ENCODE results near the gene ZNF664.

Gene ZNF664

DNA sequence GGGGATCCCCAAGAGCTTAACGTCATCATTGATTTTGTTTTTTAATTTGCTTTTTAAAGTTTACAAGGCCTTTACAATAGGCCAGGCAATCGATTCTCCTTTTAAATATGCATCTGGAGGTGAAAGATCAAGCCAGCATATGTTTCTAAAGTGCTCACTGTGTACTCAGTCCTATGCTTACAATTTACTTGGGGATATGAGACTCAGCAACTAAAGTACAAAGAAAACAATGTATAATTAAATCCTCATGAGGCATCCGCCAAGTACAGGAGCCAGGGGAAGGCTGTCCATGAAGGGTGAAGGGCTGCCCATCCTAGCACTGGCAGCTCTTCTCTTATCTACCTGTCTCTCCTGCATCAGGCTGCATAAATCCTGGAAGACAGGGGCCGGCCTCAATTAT is 12.2 kb upstream of the ZNF664 start:
- DNase-seq: no peak

DNA sequence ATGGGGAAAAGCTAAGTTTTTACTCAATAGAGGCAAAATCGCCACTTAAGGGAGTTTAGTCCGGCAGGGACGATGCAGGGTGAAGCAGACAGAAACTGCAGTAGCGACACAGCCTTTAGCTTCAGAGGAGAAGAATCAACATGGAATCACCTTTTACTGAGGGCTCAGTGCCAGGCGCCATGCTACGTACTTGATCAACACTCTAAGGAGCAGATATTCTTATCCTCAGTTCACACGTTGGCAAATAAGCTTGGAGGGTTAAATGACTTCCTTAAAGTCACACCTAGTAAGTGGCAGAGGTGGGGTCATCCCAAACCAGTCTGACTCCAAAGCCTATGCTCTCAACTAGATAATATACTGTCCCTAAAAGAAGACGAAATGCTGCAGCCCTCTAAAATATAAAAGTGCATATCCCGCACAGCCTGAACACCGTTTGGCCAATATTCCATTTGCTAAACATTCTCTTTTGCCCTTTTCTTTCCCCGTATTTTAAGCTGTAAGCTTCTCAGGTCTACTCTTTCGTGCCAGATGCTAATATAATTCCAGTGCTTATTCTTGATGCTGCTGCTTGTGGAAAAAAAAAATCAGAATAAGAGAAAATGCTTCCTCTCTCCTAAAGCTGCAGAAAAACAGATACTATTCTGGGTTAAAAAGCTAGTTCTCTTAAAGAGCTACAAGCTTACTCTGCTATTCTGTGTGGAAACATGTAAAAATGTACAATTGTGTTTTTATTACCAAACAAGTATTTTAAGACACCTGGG is 11.2 kb upstream of the ZNF664 start:
- DNase-seq: no peak

DNA sequence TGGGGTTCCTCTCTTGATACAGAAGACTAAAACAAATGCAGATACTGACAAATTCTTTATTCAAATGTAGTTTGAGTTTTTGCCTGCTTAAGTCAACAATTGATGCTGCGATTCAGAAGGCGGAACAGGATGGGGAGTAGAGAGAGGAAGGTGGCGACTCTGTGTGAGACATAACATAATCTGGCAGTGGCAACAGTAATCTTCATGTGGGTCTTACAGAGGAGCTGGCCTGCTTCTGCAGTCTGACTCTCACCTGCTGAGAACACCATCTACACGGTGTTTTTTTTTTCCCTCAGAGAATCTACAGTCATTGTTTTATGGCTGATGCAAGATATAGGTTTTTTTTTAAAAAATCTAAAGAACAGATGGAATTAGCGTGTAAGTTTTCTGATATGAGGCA is 10.5 kb upstream of the ZNF664 start:
- DNase-seq: no peak

DNA sequence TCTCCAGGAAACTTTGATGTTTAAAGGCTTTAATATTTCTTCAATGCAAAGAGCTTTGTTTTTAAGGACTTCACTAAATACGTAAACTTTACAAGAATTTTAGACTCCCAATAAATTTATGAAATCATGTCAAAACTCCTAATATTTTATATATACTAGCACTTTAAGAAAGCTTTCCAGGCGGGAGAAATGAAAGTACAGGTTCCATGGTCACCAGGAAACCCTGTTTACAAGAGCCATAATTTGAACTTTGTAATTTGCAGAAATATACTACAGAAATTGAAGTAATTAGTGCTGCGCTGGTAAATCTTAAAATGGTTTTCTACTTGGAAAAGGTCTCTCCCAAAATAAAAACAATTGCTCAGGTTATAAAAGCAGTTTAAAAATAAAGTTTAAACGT is 9.2 kb upstream of the ZNF664 start:
- DNase-seq: no peak

DNA sequence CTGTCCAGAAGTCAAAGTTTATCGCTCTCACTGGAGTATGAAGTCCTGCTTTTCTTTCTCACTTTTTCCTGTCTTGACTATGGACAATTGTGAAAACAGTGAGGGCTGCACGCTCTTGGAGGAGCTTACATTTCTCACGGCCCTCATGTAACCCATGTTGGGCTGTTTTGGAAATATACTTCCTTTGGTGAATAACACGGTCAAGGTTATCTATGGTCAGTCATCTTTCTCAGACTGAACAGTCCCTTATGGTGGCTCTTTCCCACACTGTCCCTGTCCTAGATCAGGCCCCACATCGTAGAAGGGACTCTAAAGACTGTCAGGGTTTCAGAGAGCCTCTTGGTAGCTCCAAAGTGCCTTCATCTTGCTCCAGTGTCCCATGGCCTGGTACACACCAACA is 7.6 kb upstream of the ZNF664 start:
- DNase-seq: no peak

DNA sequence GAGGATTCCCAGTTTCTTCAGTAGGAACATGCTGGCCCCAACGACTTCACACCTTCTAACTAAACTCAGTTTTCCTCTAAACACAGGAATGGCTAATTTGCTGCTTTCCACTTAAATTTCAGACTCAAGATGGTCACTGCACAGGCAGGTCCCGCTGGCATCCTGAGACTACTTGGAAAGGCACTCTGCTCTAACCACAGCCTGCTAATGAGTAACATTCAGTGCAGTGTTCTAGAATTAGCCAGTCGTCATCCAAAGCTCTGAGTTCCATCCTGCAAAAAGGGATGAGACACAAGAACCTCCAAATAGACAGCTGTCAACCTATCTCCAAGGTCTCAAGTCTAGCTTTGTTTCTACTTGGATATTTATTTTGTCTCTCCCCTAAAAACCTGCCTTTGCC is 6.4 kb upstream of the ZNF664 start:
- DNase-seq: no peak

DNA sequence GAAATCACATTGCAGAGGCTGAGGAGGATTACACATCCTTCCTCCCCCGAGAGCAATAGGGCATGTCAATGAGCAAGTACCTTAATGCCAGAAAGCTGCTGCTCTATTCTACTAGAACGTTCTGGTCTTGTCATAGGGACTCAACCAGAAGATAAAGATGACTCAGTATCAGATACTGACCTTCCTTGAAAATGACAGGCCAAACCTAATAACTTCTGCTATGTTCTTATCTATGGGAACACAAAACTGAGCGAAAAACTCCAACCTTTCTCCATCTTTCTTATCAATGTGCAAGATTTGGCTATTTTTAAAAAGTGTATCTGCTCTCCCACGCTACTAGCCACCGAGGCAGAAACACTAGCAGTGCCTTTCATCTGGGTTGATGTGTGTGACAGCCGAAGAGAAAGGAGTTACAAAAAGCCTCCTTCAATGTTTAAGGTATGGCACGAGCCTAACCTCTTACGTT is 5.9 kb upstream of the ZNF664 start:
- DNase-seq: no peak

DNA sequence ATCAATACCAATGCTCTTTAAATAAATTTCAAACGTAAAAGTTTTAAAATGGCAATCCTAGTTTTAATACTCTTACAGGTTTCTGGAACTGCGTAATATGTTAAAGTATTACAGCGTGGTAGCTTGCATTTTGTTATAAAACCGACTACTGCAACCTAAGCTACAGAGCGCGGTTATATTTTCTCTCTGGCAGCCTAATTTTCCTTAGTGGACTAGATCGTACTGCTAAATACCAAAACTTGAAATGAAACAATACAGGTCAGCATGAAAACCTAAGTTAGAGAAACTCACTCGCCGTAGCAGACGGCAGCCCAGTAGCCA is 1.6 kb upstream of the ZNF664 start:
- no peak for DNase-seq

DNA sequence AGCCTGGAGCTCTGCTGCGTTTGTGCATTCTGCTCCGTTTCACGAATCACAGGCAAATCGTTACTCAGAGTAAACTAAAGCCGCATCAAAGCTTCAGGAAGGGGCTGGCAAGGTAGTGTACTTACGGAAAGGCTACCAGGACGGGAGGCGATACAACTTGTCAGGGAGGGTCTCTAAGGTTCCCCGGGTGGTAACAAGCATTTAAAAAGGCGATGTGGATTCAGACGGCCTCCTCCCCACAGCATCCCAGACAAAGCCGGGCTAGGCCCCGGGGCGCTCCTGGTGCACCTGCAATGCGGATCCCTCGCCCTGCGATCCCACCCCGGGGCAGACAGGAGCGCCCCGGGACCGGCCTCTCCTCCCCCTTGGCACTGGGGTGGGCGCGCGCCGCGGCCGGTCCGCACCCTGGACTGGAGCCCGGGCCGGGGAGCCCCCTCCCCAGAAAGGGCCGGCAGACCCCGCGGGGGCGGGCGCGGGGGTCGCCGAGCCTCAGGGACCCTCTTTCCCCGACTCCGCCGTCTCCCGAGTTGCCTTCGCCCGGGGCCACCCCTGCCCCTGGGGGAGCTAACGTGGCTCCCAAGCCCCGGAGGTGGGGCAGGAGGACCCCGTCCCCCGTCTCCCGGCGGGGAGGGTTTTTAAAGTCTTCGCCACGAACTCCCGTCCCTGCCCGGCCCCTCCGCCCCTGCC is 1.1 kb upstream of the ZNF664 start:
- DNase-seq: peak; percentile 74

DNA sequence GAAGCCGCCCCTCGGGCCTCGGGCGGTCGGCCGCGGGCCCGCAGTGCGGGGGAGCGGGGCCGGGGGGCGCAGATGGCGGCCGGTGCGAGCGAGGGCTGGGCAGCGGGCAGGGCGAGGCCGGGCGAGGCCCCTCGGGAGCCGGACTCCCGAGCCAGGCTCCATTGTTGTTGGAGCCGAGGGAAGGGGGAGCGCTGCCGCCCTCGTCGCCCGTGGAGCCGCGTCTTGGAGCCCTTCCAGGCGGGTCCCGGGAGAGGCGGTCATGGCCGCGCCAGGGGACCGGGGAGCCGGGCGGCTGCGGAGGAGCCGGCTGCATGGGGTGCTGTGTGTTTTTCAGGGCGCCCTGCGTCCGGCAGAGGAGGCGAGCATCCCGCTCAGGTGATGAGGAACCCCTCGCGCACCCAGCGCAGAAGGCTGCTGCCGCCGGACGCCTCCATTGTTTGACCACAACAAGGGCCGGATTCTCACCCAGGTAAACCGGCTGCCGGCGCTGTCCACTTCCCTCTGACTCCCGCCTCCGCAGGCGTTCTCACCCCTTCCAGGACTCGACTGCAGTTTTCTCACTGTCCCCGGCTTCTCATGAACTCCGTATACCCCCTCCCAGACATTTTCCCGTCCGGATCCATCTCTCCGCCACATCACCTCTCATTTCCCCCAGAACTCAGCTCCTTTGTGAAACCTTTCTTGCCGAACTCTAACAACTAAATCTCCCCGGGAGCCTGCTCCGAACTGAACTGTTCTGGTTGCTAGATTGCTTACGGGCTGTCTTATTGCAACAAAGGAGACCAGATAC is 732 bp downstream of the ZNF664 start:
- DNase-seq: peak; percentile 71

DNA sequence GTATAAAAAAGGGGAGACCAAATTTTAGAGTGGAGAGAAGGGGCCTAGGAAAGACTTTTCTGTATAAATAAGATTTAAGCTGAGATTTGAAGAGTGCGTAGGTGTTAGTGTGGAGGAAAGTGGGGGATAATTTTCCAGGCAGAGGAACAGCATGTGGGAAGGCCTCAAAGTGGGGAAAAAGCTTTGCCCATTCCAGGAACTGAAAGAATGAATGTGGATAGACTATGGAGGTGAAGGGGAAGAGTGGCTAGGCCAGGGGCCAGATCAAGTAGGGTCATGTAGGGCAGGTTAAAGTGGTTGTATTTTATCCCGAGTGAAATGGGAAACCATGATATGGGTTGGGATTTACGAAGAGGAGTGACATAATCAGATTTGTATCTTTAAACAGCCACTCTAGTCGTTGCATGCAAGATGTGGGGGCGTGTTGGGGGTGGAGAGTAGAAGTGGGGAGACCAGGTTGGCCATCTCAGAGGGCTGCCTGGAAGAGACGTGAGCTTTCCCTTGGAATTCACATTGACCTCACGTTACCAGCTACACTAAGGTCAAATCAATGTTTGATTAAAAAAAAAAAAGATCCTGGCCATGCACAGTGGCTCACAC is 3.3 kb downstream of the ZNF664 start:
- no peak for DNase-seq

DNA sequence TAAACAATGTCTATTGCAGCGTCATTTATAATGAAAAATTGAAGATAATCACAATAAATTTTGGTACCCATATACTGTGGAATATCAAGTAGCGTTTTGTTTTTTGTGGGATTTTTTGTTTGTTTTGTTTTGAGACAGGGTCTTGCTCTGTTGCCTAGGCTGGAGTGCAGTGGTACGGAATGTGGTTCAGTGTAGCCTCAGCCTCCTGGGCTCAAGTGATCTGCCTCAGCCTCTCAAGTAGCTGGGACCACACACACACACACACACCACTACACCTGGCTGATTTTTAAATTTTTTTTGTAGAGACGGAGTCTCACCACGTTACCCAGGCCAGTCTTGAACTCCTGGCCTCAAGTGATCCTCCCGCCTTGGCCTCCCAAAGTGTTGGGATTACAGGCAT is 6.6 kb downstream of the ZNF664 start:
- DNase-seq: no peak

DNA sequence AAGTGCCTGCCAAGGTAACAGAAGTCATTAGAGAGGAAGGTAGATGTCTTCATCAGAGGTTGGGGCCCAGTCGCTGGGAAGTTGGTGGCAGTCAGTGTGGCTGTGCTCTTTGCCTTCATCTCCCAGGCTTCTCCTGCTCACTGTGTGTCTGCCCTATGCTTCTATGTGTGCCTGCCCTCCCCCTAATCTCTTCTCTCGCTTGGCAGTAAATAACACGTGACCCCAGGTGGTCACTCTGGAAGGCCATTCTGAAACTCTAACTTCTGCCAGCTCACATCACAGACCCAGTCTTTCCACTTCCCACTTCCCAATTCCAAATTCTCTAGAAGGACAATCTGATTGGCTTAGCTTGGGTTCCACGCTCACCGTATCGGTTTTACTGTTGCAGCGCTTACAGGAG is 9.3 kb downstream of the ZNF664 start:
- DNase-seq: no peak

DNA sequence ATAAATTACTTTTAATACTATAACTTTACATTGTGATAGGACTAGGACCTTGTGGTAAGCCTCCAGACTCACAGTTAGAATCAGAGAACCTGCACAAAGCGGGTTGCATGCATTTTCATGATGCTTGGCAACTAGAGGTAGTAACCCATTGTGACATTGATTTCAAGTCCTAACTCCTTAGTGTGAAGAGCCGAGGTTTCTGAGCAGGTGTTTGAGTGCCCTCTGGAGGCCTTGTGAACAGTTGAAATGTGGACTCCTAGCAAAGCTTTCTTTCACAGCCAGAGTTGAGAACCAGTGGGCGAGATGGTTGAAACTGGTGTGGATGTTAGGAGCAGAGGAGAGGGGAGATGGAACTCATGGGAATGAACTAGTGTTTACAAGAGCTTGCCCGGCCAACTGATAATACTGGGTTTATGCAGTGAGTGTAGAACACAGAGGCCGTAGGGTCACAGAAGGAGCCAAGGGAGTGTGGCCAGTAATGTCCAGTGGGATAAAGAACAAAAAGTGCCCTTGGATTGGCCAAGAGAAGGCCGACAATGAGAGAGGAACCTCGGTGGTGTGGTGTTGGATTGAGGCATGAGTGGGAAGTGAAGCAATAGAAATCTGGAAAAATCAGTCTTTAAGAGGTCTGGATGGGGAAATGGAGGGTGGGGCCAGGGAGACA is 10.9 kb downstream of the ZNF664 start:
- DNase-seq: peak; percentile 70

DNA sequence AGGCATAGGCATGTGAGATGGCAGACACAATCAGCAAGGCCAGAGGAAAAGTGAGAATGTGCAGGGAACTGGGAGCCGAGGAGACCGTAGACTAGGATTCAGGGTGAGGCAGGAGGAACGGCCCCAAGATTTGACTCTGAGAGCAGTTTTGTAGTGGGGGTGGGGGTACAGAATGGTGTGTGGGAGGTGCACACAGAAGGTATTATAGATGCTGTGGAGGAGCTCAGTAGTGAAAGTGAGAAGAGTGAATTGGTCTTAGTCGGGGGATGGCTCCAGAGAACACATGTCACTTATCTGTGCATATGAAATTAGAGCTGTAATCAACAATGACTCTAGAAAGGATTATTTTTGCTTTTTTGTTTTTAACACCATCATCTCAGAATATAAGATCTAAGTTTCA is 11.9 kb downstream of the ZNF664 start:
- no peak for DNase-seq

DNA sequence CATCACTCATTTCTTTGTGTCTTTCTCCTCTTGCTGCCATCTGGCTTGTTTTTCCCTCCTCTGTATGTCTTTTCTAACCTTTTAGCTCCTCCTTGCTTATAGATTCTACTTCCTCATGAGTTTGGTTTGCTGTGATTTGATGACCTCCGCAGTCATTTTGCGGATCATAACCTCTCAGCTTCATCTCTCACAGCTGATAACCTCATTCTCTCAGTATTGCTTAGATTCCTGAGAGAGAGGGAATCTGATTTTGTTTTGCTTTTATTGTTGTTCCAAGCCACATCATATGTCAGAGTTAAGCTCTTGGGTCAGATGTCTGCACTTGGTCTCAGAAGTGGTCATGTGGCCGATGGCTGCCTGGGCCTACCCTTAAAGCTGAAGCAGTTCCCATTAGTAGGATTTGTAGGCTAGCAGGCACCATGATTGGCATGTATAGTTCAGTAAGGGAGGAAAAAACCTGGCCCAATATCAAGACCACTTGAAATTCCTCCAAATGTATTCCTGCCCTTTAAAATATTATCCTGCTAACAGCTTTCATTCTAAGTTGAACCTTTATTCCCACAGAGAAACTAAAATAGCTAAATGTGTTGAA is 13.5 kb downstream of the ZNF664 start:
- no peak for DNase-seq

DNA sequence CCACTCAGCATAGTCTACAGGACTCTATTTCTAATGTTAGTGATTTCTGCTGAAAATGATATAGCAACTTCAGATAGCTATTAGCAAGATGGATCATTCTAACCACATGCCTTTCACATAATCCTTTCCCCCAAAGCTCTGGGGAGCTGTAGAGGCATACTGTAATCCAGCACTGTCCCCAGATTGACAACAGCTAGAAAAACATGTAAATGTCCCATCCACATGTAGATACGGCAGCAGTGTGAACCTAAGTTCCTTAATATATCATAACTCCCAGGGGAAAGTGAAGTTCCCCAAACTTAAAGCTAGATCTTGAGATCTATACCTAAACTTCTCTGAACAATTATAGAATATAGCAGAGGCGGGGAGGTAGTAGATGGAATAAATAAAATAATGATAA is 14.0 kb downstream of the ZNF664 start:
- no peak for DNase-seq

DNA sequence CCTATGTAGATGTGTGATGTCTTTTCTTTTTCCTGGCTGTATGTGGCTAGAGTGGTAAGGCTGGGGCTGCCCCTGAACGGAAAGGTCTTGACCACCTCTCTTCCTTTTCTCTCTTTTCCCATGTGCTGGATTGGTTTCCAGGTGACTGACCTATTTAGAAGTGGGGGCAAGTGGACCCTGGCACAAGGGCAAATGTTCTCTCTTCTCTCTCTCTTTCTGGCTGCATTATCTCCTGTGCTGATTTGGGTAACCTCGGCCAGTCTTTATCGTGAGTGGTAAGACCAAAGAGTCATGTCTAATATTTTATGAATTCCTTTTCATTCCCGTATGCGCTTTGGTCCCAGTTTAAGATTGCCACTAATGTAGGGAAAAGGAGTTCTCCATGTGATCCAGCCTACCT is 16.2 kb downstream of the ZNF664 start:
- no peak for DNase-seq

DNA sequence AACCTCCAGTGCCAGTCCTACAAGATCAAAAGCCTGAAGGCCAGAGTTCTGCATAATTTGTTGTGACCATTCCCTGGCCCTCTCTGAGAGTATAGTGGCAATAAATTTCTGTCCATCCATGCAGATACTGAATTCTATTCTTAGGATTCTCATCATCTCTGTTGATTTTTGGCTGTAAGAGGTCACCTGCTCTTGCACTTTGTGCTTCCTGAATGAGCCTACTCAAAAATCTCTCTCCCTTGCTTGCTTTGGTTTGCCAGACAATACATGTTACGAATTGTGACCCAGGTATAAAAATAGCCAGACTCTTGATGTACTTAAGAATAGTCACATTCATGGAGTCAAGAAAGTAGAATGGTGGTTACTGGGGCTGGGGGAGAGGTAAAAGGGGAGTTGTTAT is 16.7 kb downstream of the ZNF664 start:
- no peak for DNase-seq

DNA sequence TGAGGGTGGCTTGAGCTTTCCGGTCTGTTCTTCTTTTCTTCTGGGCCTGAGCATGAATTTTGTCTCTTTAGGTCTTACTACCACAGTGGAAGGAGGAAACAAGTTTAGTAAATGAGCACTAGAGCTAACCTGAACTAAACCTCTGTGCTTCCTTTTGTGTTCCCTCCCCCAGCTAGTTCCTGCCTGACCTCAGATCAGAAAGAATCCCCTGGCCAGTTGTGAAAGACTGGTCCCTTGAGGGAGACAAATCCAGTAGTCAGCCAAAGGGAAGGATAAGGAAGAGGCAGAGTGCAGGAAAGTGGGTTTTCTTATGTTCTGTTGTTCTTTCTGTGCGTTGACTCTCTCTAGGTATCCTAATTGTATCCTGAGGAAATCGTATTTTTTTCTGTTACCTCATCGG is 17.5 kb downstream of the ZNF664 start:
- DNase-seq: no peak

DNA sequence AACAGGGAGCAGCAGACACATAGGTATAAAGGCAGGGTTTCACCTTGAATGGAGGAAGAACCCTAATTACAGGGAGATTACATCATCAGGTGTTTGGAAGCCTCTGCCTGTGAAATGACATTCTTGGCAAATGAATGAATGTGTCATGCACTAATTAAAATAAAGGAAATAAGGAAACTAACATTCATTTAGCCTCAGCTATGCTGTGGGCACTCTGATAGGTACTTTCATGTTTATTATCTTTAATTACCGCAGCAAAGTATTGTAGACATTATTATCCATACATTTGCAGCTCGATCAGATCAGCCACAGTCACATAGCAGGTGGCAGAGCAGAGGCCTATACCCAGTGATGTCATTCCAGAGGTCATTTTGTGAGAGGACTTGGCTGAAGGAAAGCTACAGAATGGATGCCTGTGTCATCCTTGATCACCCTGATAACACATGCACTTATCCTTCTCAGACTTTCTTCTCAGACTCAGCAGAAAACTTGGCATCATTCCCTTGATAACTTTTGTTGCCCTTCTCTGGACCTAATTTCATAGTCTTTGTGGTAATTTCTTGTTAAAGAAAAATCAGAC is 18.4 kb downstream of the ZNF664 start:
- DNase-seq: no peak

DNA sequence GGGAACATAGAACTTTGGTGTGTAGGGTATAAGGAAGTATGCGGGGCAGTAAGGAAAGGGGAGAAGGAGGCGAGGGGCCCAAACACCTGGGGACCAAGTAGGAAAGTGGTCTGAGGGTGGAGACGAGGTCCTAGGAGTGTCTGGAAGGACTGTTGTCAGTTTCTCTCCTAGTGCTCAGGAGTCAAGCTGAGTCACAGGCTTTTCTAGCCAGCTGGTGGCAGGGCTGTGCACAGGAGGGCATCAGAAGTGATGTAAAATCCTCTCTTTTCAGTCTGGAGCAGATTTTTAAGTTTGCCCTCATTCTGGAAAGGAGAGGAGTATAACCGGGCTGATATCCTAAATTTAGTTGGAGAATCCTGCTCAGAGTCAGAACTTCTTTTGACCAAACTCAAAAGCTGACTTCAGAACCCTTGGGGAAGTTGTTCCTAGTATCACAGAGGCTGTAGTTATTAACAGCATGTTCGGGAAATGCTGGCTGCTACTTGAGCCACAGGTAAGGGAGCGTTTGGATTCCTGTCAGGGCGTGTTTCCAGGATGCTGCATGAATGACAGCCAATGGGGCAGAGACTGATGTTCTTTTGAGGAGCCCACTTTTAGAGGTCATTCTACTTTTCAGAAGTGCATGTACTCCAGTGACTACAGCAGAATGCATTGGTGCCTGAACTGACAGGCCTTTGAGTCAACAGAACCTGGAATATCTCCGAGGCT is 19.3 kb downstream of the ZNF664 start:
- no peak for DNase-seq
